ENCODE data around the gene OAF.
"Not testable (repeated sequence)": the region's sequence is repeated elsewhere in the genome, so short reads cannot be mapped to it uniquely, and the experiment has no call there.

OAF gene

DNA sequence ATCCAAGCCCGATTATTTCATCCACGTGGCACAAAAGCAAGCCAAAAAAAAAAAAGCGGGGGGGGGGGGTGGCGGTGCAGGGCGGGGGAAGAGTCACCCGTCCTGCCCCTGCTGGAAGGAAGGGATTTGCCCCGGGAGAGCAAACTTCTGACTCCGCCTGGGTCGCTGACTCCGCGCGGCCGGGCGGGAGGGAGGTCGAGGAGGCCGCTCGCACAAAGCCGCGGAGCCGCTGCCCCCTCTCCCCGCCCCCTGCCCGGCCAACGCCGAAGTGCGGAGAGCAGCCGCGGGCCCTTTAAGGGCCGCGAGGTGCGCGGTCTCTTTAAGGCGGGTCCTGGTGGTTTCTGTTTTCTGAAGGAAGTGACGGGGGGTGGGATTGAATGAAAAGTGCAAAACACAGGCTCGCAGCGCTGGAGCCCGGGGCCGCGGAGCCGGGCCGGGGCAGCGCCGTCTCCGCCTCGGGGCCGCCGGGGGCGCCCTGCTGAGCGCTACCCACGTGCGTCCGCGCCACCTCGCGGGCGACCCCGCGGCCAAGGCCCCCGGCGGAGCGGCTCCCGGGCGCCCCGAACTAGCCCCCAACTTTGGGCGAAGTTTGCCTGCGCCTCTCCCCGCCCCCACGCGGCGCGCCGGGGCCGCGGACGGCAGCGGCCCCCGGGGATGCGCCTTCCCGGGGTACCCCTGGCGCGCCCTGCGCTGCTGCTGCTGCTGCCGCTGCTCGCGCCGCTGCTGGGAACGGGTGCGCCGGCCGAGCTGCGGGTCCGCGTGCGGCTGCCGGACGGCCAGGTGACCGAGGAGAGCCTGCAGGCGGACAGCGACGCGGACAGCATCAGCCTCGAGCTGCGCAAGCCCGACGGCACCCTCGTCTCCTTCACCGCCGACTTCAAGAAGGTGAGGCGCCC lies at the start of gene OAF:
TSS of gene OAF (plus strand) at position 407 of the 896 bp plus-strand sequence. CDS start at position 655, 248 bp downstream.
- peak; percentile 63 to 65 for DNase-seq

DNA sequence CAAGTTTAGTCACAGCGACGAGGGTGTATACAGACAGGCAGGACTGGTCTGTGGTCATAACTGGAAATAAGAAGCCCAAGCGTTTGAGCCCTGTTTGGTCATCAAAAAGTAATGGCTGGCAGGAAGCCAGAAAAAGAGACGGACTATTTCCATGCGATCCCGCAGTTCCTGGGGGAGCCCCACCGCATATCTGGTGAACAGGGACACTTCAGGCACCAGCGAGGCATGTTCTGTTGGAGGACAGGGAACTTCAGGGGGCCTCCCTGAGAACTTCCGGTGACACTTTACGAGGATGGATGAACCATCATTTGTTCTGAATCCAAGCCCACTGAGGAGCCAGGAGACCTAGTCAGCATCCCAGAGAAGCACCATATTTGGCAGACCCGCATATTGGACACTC lies 43.2 kb upstream of the OAF start:
- no peak for DNase-seq

DNA sequence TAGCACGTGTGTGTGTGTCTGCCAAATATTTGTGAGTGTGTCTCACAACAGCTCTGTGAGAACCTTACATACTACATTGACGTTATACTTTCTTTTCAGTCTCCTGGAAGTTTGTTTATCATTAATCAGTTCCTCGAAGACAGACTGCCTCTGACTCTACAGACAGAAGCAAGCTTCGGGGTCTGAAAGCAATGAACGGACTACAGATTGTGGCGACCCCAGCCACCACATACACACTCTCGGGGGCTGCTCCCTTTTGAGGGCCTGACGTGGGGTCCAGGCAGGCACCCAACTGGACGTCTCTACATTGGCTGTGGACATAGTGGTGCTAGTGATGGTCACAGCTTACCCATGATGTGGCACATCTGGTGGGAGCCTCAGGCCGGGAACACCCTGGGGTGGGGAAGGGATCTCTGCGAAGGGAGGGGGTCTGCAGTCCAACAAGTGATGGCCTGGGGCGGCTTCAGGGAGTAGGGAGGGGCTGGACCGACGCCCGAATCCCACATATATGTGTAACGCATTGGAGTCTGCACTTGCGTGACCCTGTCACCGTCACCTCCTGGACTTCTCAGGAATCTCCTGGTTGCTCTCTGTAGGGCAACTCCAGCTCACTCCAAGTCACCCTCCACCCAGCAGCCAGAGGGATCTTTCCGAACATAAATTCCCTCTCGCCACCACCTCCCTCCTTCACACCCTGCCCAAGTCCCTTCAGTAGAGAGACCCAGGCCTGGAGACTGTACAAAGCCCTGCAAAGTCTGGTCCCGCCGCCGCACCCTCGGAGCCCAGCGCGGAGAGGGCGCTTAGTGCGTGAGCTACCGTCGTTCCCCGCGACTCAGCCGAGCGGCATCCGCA lies 42.5 kb upstream of the OAF start:
- DNase-seq, result no peak

DNA sequence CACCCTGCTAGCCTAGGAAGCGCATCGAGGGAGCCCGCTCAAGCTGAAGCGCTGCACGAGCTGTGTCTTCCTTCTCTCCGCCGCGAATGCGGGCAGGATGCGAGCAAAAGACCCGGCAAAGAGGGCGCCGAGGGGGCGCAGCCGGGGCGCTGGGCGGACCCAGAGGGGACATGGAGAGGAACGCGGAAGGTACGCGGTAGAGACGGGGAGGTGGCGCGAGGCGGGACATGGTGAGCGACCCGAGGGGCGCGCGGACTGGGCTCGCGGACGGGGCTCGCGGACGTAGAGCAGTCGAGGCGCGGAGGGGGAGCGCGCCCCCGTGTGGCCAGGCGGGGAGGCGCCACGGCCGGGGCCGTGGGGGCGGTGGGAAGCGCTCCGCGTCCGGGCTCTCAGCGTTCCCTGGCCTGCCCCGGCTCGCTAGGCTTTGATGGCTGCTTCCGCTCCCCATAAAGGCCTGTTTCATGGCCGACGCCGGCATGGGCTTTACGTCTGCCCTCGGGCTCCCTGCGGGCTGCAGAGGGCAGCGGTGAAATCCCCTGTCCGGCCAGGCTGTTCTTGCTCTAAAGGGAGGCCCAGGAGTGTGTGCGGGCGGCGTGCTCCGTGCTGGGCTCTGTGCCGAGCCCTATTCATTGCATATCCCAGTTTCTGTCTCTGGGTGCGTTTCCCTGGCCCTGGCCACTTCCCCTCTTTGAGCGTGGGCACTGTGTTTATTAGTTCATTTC lies 41.7 kb upstream of the OAF start:
- DNase-seq, result peak; percentile 31 to 45

DNA sequence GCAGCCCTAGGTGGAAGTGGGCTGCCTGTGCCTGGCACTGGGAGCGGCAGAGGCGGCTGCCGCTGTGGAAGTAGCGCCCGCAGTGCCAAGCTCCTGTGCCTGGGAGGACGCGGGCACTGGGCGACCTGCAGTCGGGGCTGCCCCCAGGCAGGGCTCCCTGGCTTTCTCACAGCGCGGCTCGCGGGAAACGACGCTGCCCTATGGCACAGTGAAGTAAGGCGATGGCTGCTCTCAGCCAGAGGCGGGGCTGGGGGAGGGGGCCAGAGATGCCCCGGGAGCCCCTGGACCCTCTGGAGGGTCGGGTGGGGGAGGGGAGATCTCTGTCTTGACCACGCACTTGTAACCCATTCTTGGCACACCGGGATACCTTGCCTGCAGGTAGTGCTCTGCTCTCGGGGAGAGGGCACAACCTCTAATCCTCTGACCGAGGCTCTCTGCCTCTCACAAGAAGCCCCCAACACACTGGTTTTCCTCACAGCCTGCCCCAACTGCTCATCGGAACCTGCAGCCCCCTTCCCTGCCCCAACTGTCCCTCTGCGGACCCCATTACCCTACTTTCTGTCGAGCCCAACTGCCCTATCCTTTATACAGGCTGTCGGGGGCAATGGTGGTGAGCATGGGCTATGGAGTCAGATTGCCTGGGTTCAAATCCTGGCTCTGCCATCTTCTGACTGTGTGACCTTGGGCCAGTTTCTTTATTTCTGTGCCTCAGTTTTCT lies 40.7 kb upstream of the OAF start:
- DNase-seq, result no peak

DNA sequence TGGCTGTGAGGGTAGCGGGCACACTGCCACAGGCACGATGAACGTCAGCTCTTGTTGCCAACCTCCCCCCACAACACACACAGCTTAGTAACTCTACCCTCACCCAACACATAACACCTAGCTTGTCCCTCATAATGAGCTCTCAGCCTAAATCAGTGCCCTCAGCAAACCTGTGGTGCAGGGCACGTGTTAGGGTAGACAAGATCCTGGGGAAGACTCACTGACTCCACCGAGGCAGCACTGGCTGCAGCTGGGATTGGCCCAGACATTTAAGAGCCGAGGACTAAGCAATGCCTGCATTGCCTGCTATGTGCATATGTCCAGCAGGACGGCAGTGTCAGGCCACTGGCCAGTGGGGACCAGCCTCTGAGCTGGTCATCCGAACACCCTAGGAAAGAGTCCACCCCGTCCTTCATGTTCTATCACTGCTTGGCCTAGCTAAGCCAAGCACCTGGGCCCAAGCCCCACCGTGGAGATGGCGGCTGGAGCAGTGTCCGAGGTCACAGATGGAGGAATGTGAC lies 40.0 kb upstream of the OAF start:
- DNase-seq, result no peak

DNA sequence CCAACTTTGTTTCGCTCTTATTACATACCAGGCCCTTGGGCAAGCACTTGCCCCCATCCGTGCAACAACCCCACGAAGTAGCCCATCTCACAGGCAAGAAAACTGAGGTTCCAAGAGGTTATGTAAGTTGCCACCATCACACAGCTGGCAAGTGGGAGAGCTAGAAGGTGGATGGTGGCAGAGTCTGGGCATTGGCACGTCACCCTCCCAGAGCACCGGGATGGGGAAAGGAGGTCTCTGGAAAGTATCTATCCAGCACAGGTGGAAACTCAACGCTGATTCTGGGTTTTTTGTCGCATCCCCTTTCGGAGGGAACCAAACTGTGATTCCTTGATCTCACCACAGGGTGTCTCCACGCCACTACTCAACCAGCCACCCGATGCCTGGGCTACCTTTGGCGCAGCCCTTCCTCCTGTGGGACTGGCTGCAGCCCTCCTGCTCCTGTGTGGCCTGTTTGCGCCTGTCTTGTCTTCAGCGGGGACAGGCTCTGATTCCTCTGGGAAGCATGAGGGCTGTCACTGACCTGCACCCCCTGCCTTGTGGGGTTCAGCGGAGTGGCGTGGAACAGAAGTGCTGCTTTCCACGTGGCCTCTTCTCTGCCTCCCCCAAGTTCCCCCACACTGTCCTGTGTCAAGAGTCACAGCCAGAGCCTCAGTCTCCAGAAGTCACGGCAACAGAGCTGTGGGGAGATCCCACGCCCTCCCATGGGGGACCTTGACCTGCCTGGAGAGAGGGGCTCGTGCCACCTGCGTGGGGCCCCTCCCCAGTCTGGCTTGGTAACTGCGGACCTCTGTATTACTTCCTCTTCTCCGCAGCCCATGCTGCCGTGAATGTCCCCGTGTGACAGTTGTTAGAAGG lies 38.5 kb upstream of the OAF start:
- peak; percentile 42 to 52 for DNase-seq

DNA sequence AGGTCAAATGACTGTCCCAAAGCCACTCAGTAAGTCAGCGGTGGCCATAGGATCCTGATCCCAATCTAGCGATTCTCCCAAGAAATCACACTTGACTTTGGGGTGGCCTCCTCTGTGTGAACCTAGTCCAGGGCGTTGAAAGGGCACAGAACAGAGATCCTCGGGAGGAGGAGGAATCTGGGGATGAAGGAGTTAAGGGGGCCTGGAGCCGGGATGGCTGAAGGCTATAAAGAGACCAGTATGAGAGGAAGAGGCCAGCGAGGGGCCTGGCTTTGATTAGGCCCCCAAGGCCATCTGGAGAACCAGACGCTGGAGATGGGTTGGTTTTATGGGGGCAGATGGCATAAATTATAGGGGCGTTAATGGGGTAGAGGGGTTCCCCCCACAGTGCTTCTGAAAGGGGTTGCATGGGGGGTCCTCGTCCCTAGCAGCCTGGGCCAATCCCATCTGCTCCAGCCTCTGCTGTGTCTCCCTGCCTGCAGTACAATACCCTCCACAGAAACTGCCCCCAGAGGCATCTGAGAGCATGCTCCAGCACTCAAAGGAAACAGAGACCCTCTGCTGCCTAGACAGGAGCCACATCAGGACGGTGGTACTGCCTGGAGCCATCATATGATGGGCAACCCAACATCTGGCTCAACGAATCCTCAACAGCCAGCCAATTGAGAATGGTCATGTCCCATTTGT lies 37.7 kb upstream of the OAF start:
- DNase-seq, result no peak

DNA sequence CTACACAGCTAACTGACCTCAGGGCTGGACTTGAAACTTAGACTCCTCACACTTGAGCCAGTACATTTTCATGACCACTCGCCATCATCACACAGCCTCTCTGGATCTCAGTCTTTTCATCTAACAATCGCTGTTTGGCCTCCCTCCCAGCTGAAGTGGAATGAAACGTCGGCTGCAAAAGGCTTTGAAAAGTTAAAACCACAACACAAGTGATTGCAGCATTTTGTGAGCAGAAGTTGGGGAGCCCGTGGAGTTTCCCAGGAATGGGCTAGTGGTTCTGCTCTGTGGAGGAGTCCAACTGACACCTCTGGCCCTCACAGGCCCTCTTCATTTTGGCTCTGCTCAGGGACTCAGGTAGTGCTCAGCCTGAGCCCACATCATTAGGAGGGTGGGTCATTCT lies 37.0 kb upstream of the OAF start:
- no peak for DNase-seq

DNA sequence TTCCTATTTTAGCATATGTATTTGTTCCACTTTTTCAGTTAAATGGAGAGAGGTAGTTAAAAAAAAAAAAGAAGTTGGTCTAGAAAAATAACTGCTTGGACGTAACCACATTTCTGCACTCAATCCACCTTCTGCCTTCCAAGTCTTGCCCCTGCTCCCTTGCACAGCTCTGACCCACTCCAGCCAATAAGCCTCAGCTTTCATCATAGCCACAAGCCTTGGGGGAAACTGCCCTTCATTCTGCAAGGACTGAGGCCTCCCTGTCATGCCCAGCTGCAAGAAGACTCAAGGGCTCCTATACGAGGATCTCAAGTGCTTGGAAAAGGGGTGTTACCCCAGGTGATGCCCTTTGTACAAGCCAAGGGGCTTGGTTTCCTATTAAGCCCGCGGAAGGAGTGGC lies 36.0 kb upstream of the OAF start:
- DNase-seq, result no peak

DNA sequence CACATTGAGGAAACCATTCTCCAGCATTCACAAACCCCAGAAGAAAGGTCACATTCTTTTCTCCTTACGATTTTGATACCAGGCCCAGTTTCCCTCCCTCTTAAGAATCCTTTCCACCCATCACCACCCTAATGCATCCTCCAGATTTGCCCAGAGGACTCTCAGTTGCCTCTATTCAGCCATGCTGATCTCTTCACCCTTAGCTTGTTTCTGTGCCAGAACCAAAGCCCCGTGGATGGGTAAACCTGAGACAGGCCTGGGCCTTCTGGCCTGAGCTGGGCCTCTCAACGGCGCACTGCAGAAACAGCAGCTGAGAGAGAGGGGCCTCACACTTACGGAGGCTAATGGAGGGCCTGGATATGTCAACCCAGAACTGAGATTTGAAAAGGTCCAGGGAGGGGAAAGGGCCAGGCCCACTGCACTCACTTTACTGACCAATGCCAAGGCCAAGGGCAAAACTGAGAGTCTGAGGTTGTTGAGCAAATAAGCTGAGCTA lies 32.2 kb upstream of the OAF start:
- no peak for DNase-seq

DNA sequence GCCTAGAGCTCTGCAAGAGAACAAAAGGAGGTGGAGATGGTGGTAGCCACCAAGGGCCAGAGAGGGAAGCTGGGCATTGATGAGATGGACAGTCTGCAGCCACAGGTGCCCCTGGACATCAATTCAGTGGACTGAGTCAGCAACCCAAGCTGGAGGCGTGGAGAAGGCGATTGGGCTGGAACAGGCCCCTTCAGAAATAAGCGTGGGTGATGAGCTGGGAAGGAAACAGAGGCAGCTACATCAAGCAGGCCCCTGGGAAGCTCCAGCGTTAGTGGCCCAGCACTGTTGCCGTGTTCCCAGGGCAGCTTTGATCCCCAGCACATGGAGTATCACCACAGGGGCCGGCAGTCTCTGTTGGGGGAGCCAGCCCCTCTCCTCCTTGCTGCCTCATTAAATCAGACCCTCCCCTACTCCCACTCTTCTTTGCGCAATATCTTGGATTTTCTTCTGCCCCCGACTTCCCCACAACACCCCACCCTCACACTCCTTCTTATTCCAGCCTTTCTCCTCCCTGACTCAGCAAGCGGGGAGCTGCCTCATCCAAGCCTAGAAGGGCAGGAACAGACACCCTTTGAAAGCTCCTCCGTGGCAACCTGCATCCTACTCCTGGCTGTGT lies 31.7 kb upstream of the OAF start:
- no peak for DNase-seq

DNA sequence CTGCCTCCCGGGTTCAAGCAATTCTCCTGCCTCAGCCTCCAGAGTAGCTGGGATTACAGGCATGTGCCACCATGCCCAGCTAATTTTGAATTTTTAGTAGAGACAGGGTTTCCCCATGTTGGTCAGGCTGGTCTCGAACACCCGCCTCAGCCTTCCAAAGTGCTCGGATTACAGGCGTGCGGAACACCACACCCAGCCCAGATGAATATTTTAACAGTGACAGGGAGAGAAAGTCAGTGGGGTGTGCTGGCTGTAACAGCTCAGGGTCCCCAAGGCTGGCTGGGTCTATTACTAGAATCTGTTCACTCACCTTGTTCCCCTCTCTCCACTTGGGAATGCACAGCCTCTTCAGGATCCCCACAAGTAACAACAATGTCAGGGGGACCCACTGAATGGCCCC lies 30.8 kb upstream of the OAF start:
- DNase-seq, result not testable (repeated sequence)

DNA sequence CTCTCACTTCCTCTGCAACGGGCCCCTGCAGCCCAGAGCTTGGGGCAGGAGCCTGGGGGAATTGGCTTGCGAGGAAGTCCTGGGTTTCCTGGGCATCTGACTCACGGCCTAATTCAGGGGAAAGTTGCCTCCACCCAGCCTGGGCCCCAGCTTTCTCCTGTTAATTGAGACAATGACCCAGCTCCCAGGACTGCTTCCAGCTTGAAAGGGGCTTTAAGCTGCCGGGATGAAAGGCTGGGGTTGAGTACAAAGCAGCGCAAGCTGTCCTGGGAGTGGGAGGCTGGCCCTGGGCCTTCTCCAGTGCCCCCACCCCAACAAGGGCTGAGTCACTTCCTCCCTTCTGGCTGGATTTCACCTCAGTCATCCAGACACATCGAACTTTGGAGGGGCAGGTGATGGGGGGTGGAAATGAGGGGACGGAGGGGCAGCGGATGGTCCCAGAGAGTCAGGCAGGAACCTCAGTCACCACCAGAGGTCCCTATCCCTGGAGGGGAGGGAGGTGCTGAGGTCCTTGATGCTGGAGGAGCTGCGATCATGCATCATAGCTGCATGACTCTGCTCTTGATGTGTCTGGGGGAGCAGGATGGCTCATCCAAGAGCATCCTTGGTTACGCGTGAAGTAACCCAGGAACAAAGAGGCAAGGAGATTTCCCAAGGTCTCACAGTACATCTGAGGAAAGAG lies 30.1 kb upstream of the OAF start:
- DNase-seq, result no peak

DNA sequence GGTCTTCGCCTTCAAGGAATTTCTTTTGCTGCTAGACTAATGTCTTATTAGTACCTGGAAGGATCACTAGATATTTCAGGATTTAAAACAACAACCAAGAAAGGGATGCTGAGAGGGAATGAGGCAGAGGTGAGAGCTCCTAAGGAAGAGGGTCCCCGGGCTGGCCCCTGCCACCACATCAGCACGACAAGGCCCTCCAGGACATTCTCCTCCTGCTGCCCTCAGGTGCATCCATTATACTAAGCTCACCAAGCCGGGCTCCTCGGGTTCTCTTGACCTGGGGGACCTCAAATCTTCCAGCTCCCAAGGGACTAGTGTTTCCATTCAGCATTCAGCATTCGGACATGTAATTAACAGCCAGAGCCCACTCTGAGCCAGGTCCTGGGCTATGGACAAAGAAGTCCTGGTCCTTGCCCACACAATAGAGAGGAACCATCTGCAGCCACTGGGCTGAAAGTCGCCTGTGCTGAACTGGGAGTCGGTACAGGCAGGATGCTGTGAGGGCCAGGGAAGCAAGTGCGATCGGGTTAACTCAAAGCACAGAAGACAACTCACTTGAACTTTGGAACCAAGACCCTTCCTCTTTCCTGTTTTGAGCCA lies 29.4 kb upstream of the OAF start:
- no peak for DNase-seq

DNA sequence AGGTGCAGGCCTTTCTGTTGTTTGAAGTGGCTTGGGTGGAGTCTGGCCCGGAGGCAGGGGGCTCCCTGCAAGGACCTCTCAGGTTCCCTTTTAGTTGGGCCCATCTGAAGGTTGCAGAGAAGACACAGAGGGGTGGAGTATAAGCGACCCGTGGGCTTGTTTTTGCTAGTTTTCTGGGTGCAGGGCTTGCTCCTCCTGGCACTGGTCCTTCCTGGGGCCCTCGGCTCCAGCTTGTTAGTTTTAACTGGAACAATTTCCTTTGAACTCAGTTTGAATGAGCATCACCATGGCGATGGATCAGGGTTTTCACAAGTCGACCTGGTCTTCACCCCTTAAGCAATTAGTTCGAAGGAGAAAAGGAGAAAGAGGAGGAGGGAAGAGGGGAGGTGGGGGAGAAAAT lies 28.5 kb upstream of the OAF start:
- DNase-seq, result no peak

DNA sequence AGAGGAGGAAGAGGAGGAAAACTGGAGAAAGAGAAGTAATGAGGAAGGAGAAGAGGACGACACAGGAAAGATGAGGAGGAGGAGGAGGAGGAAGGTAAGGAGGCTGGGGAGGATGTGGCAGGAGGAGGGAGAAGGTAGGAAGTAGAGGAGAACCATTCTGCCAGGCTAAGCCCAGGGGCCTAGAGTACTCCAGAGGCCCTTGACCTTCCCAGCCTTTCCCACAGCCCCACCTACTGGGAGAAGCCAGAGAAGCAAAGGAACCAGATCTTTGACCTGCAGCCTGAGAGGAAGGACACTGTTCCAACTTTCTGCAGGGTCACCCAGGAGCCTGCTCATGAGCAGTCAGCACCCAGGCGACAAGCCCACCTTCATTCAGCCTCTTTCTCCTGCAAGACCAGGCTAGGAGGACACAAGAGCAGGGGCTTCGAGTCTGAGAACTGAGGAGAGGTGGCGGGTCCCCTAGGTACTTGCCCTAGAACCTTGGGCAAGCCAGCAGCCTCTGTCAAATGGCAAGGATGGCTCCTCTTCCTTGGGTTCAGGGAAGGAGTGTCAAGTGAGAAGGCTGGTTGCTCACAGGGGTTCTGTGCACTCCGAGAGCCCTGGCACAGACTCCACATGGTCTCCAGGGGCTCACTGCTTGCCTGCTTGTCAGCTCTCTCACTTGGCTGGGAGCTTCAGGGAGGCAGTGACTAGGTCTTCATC lies 27.9 kb upstream of the OAF start:
- DNase-seq, result no peak

DNA sequence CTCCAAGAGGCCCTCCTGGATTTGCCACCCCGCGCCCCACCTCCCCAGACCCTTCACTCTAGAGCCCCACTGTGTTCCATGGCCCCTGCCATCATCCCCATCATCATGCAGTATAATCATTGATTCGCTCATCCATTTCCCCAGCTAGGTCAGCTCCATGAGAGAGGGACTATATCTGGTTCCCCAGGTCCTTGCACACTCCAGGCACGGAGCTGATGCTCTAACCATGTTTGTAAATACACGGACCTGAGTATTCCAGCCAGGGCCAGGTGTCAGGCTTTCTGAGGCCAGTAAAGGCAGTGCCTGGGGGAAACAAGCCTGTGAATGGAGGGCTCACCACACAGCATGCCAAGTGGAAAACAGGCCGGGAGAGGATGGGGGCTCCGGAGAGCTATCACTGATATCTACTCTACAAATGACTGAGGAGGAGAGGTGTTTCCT lies 27.1 kb upstream of the OAF start:
- no peak for DNase-seq

All from CD4-positive, alpha-beta T cell treated with Interleukin-1 beta for 1 hour (primary cell).